GM10248 (cell line): ENCODE data around the gene SMG5.

Source experiments
- CTCF ChIA-PET: fragments of 300-600 bp; sonication (Branson Sonifier 250); formaldehyde crosslinking; extraction: SDS; loops from one replicate; lab custom pipeline; 2021; ENCODE audit warnings: antibody characterized with exemption; lab: Yijun Ruan, JAX
- POLR2A ChIA-PET: fragments of 350-650 bp; sonication (Branson Sonifier 250); formaldehyde crosslinking; extraction: SDS; loops from one replicate; lab custom pipeline; 2020; ENCODE audit warnings: antibody characterized with exemption; lab: Yijun Ruan, JAX
- DNase-seq: peaks from one replicate; pipeline ENCODE4 v3.0.0; 2012; ENCODE audit errors: extremely low spot score
- TF ChIP-seq, protein P1 (sequence below): IDR thresholded peaks from 2 replicates; pipeline ENCODE4 v1.5.1; 2012; ENCODE audit warnings: mild to moderate bottlenecking, low read depth; ENCODE audit errors: extremely low read depth, missing control alignments, control extremely low read depth

Gene SMG5

DNA sequence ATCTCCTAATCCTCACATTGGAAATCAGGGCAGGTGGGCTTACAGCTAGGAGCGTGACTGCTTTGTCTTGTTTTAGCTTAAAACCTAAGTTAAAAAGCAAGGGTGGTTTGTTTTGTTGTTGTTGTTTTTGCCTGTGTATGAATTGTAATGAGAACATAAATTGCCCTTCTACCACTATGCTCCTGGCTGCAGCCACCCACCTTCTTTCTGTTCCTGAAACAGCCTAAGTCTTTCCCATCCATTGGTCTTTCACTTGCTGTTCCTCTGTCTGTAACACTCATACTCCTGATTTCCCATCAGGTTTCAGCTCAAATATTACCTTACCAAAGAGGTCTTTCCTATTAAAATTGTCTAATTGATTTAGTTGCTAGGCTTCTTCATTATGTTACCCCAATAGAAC is 896 bp upstream of the SMG5 start:
- CTCF ChIA-PET: interaction anchor here (0.9 to 4.3 kb wide), 15 partner anchors 10 to 204 kb away, joined by 3 to 19 read pairs (median 4); no protein-coding TSS in a partner anchor
- TF ChIP-seq, protein P1, sequence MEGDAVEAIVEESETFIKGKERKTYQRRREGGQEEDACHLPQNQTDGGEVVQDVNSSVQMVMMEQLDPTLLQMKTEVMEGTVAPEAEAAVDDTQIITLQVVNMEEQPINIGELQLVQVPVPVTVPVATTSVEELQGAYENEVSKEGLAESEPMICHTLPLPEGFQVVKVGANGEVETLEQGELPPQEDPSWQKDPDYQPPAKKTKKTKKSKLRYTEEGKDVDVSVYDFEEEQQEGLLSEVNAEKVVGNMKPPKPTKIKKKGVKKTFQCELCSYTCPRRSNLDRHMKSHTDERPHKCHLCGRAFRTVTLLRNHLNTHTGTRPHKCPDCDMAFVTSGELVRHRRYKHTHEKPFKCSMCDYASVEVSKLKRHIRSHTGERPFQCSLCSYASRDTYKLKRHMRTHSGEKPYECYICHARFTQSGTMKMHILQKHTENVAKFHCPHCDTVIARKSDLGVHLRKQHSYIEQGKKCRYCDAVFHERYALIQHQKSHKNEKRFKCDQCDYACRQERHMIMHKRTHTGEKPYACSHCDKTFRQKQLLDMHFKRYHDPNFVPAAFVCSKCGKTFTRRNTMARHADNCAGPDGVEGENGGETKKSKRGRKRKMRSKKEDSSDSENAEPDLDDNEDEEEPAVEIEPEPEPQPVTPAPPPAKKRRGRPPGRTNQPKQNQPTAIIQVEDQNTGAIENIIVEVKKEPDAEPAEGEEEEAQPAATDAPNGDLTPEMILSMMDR: no peak
- POLR2A ChIA-PET: interaction anchor here (0.8 to 1.2 kb wide), 2 partner anchors 90 to 181 kb away, joined by 3 read pairs; partner anchors contain the start of gene SLC25A44
- DNase-seq: no peak

- no peak for DNase-seq
- POLR2A ChIA-PET: interaction anchor here (0.5 to 1.1 kb wide), 5 partner anchors 13 to 1617 kb away, joined by 3 to 5 read pairs (median 3); no protein-coding TSS in a partner anchor
- CTCF ChIA-PET: interaction anchor here (0.7 to 4.3 kb wide), 15 partner anchors 8 to 347 kb away, joined by 3 to 19 read pairs (median 4); partner anchors contain the start of genes KHDC4 and PMF1
- TF ChIP-seq, protein P1: no peak
Measured at GRCh38 chr1:156281693-156282478, 739 bp downstream of the SMG5 start.

DNA sequence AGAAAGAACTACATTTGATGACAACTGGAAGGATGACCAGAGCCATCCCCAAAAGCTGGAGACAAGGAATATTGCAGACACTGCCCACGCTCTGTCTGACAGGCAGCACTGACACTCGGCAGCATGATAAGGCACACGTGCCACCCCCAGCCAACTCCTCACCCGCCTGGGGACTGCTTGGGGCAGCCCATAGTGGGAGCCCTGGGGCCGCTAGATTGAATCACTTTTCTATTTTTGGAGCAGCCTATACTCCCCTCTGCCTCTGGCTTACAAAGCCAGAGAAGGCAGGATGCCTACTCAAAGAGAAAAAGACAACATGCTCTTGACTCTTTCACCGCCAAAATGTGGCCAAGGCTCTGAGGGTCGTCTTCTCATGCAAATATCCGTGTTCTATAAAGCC is 1.3 kb downstream of the SMG5 start:
- TF ChIP-seq, protein P1: no peak
- ChIA-PET POLR2A (interaction anchor here (0.5 to 0.7 kb wide), 3 partner anchors 13 to 746 kb away, joined by 3 to 5 read pairs (median 4); no protein-coding TSS in a partner anchor), CTCF (interaction anchor here (0.7 to 4.3 kb wide), 12 partner anchors 8 to 346 kb away, joined by 3 to 19 read pairs (median 4); partner anchors contain the start of genes KHDC4 and PMF1)
- DNase-seq: peak; percentile 58

DNA sequence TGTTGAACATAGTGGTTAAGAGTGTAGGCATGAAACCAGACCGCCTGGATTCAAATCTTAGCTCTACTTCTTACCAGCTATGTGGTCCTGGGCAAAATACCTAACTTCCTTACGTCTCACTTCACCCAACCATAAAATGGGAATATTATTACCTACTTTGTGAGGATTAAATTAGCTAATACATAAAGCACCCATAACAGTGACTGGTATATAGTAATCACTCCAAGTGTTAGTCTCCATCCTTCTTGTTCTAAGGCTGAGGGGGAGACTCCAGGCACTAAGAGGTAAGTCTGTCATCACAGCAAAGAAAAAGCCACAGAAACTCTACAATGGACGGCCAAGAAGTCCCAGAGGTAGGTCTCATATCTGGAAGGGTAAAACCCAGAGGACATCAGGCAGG is 2.8 kb downstream of the SMG5 start:
- ChIA-PET POLR2A (interaction anchor here (1.0 kb wide), 1 partner anchor 9 kb away, joined by 4 read pairs; no protein-coding TSS in a partner anchor), CTCF (interaction anchor here (0.9 to 1.7 kb wide), 7 partner anchors 9 to 139 kb away, joined by 3 to 6 read pairs (median 5); no protein-coding TSS in a partner anchor)
- DNase-seq: no peak
- TF ChIP-seq, protein P1: no peak

- CTCF ChIA-PET: interaction anchor here (0.7 to 1.6 kb wide), 6 partner anchors 14 to 52 kb away, joined by 3 to 6 read pairs (median 4); partner anchors contain the start of gene PAQR6
- no peak for DNase-seq
- POLR2A ChIA-PET: interaction anchor here (0.7 kb wide), 1 partner anchor 43 kb away, joined by 3 read pairs; no protein-coding TSS in a partner anchor
- TF ChIP-seq, protein P1: no peak
Measured at GRCh38 chr1:156276966-156277381, 5.7 kb downstream of the SMG5 start.

DNA sequence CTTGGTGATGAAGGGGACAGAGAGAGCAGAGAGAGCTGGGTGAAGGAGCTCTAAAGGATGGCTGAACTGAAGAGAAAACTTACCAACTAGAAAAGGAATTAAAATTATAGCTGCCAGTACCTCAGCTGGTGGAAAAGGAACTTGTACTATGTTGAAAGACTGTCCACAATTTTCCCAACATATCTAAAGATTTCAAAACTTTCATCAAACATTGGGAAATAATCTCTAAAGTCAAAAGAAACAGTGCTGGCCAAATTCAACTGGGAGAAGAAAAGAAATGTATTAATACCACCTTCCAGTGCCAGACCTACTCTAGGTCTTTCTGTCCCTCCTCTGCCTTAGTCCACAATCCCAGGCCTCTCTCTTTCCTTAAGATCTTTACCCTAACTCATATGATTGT is 6.1 kb downstream of the SMG5 start:
- no peak for DNase-seq
- ChIA-PET CTCF (interaction anchor here (0.7 to 1.6 kb wide), 7 partner anchors 13 to 51 kb away, joined by 3 to 6 read pairs (median 4); no protein-coding TSS in a partner anchor), POLR2A (no interaction called here)

More for the DNA sequence above, 6.1 kb downstream of the SMG5 start:
- TF ChIP-seq, protein P1: no peak
